Esophagus squamous epithelium (tissue), 5 donors: ENCODE data around the gene MORN3. TPM values are rescaled to one million over a fixed set of nuclear protein-coding genes. Genes with fewer than 3 reads are reported as not detected.
A peak's percentile ranks its signal among the peaks of the same experiment; 100 is the strongest.

Experiments used
- DNase-seq: peaks from one replicate; lab custom pipeline; 2025; lab: John Stamatoyannopoulos, UW
- H3K27ac ChIP-seq, 4 donors: fragments of 200-600 bp; sonication (generic); one replicate each; pipeline ENCODE4 v1.5.1; 2016 to 2019; ENCODE audit warnings: mild to moderate bottlenecking in 1 of 4
- H3K27me3 ChIP-seq, 4 donors: fragments of 200-600 bp; sonication (generic); 1 replicate in 3 of 4; 2 replicates in 1 of 4; pipeline versions ENCODE4 v1.5.1 to v1.6.0; 2017 to 2021; ENCODE audit warnings: antibody characterized with exemption in 1 of 4
- H3K36me3 ChIP-seq, 3 donors: fragments of 200-600 bp; sonication (generic); one replicate each; pipeline ENCODE4 v1.5.1; 2016 to 2019
- H3K4me1 ChIP-seq, 3 donors: fragments of 200-600 bp; sonication (generic); one replicate each; pipeline ENCODE4 v1.5.1; 2017 to 2019
- H3K4me3 ChIP-seq, 4 donors: fragments of 200-600 bp; sonication (generic); 1 replicate in 3 of 4; 2 replicates in 1 of 4; pipeline ENCODE4 v1.5.1; 2016 to 2019; ENCODE audit warnings: mild to moderate bottlenecking in 2 of 4, moderate library complexity in 1 of 4
- H3K9me3 ChIP-seq, 3 donors: fragments of 200-600 bp; sonication (generic); one replicate each; pipeline ENCODE4 v1.5.1; 2016 to 2019
- CTCF ChIP-seq, 6 experiments: fragments of 450-650 bp in 4 of 6; fragments of 200-600 bp in 2 of 6; sonication (generic) in 2 of 6; IDR thresholded peaks; one replicate each; pipeline ENCODE4 v1.5.1; 2016 to 2019; ENCODE audit warnings: antibody characterized with exemption in 6 of 6, mild to moderate bottlenecking in 4 of 6, moderate library complexity in 4 of 6
- POLR2A ChIP-seq, 4 donors: fragments of 450-650 bp; IDR thresholded peaks; one replicate each; pipeline ENCODE4 v1.6.1; 2017; ENCODE audit warnings: antibody characterized with exemption in 4 of 4, mild to moderate bottlenecking in 4 of 4, moderate library complexity in 3 of 4
- WGBS, 2 donors: methylation state at CpG; one replicate each; pipeline ENCODE4 v1.1.5; 2018; 5-methylcytosine and 5-hydroxymethylcytosine counted together
- intact Hi-C: fragments of 100-400 bp; cut with DNase I; formaldehyde crosslinking; loops from one replicate; pipeline ENCODE4 v1.15.0; 2022
- total RNA-seq, 4 donors: library from RNA; depleted of rRNA; stranded (reverse); fragments of >200 nt; gene quantifications; one replicate each; pipeline ENCODE4 v1.1.0, GENCODE V29; 2016
- donor health status: DM: yes; HTN: yes; CAD: no.

Gene MORN3
- total RNA-seq, 4 donors from 2014 or later, result 0.09 to 0.13 TPM; not detected in 2

GRCh38 chr12:121649819-121650353, 19.6 kb downstream of the MORN3 start:
- no peak for TF ChIP-seq POLR2A (IDR thresholded peaks at IDR 0.05)
- no peak for TF ChIP-seq CTCF (IDR thresholded peaks at IDR 0.05)
- intact Hi-C loops, result no loop called here
- Histone ChIP-seq H3K4me3 (no peak overlapping the region), H3K36me3 (no peaks in the 10 kb centered on the region), H3K4me1 (peaks cover 0 to 33% (median 7%) of the 10 kb centered on the region in 3 donors), H3K27me3 (no peaks in the 10 kb centered on the region), H3K27ac (no peak overlapping the region), H3K9me3 (no peaks in the 10 kb centered on the region)
- DNase-seq, result no peak
- 80 to 86% methylated on average over 2 to 8 of the region's 8 CpGs for WGBS, 2 donors

- Histone ChIP-seq H3K9me3 (no peaks in the 10 kb centered on the region), H3K27me3 (no peaks in the 10 kb centered on the region), H3K36me3 (no peaks in the 10 kb centered on the region), H3K4me1 (peaks cover 0 to 33% (median 7%) of the 10 kb centered on the region in 3 donors), H3K27ac (no peak overlapping the region), H3K4me3 (no peak overlapping the region)
- TF ChIP-seq POLR2A (IDR thresholded peaks at IDR 0.05) (no peak), CTCF (IDR thresholded peaks at IDR 0.05) (no peak)
- intact Hi-C loops, result no loop called here
- 72 to 78% methylated on average over 3 to 5 of the region's 5 CpGs for WGBS, 2 donors
- no peak for DNase-seq
Measured at GRCh38 chr12:121649322-121649721, 20.1 kb downstream of the MORN3 start.

- WGBS, 2 donors, result 48 to 76% methylated on average over 11 of the region's 11 CpGs
- H3K27me3 ChIP-seq, result no peaks in the 10 kb centered on the region
- peak overlapping the region in 1 of 4 donors; percentile 30 for H3K27ac ChIP-seq
- H3K4me3 ChIP-seq, result no peak overlapping the region
- no peak for DNase-seq
- no peak for TF ChIP-seq POLR2A (IDR thresholded peaks at IDR 0.05)
- TF ChIP-seq CTCF (IDR thresholded peaks at IDR 0.05), result no peak
- peaks cover 0 to 33% (median 7%) of the 10 kb centered on the region in 3 donors for H3K4me1 ChIP-seq
- peaks cover 0 to under 1% (median 0%) of the 10 kb centered on the region in 3 donors for H3K36me3 ChIP-seq
- intact Hi-C loops, result no loop called here
- no peaks in the 10 kb centered on the region for H3K9me3 ChIP-seq
Measured at GRCh38 chr12:121648458-121649028, 20.9 kb downstream of the MORN3 start.

- DNase-seq, result no peak
- Histone ChIP-seq H3K27me3 (no peaks in the 10 kb centered on the region), H3K4me1 (peaks cover 6 to 15% (median 8%) of the 10 kb centered on the region in 3 donors), H3K36me3 (peaks cover 0 to 31% (median 0%) of the 10 kb centered on the region in 3 donors), H3K9me3 (no peaks in the 10 kb centered on the region), H3K4me3 (no peak overlapping the region), H3K27ac (no peak overlapping the region)
- WGBS, 2 donors, result 90 to 100% methylated on average over 2 to 15 of the region's 18 CpGs
- intact Hi-C loops, result no loop called here
- TF ChIP-seq CTCF (IDR thresholded peaks at IDR 0.05) (no peak), POLR2A (IDR thresholded peaks at IDR 0.05) (no peak)
Measured at GRCh38 chr12:121641343-121641630, 28.2 kb downstream of the MORN3 start.

- H3K4me1 ChIP-seq, result peaks cover 6 to 27% (median 8%) of the 10 kb centered on the region in 3 donors
- H3K27ac ChIP-seq, result peak overlapping the region in 2 of 4 donors; percentile 61 to 68
- TF ChIP-seq POLR2A (IDR thresholded peaks at IDR 0.05) (no peak), CTCF (IDR thresholded peaks at IDR 0.05) (no peak)
- DNase-seq, result no peak
- H3K36me3 ChIP-seq, result peaks cover 0 to 31% (median 0%) of the 10 kb centered on the region in 3 donors
- no peaks in the 10 kb centered on the region for H3K9me3 ChIP-seq
- no peak overlapping the region for H3K4me3 ChIP-seq
- intact Hi-C loops, result no loop called here
- H3K27me3 ChIP-seq, result no peaks in the 10 kb centered on the region
- WGBS, 2 donors, result 86 to 100% methylated on average over 5 to 6 of the region's 14 CpGs
Measured at GRCh38 chr12:121638298-121639202, 30.9 kb downstream of the MORN3 start.
